RWPE1 (cell line): Measurements from ENCODE around the gene CKS1B.

ENCODE experiments used
- CTCF ChIA-PET: fragments of 350-600 bp; sonication (Branson Sonifier 250); formaldehyde crosslinking; extraction: SDS; loops from one replicate; lab custom pipeline; 2021; lab: Yijun Ruan, JAX
- POLR2A ChIA-PET: fragments of 400-600 bp; formaldehyde crosslinking; extraction: SDS; loops from one replicate; lab custom pipeline; 2020; ENCODE audit warnings: antibody characterized with exemption; ENCODE audit not compliant: low non-redundant PET; lab: Yijun Ruan, JAX
- DNase-seq: peaks from one replicate; pipeline ENCODE4 v3.0.0; 2012; ENCODE audit warnings: low spot score
- H3K27ac ChIP-seq: fragments of 450-650 bp; 2 replicates; pipeline ENCODE4 v1.5.1; 2017
- TF ChIP-seq, protein P1 (sequence below): fragments of 450-650 bp; conservative IDR thresholded peaks from 2 replicates; pipeline ENCODE4 v1.5.1; 2017; ENCODE audit warnings: low read depth, mild to moderate bottlenecking

Gene CKS1B

DNA sequence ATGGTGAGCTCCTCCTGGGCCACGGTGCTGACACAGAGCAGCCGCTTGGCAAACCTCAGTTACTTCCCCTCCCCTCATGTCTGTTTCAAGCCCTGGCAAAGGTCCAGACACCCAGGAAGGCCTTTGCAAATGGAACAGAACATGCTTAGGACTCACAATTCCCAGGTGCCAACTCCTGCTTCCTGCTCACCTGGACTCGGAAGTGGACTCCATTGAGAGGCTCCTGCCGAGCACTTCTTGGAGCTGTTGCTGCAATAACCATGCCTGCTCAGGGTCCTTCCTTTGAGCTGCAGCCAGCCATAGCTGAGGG, 48.4 kb downstream of the CKS1B start:
- DNase-seq = no peak
- TF ChIP-seq, protein P1, sequence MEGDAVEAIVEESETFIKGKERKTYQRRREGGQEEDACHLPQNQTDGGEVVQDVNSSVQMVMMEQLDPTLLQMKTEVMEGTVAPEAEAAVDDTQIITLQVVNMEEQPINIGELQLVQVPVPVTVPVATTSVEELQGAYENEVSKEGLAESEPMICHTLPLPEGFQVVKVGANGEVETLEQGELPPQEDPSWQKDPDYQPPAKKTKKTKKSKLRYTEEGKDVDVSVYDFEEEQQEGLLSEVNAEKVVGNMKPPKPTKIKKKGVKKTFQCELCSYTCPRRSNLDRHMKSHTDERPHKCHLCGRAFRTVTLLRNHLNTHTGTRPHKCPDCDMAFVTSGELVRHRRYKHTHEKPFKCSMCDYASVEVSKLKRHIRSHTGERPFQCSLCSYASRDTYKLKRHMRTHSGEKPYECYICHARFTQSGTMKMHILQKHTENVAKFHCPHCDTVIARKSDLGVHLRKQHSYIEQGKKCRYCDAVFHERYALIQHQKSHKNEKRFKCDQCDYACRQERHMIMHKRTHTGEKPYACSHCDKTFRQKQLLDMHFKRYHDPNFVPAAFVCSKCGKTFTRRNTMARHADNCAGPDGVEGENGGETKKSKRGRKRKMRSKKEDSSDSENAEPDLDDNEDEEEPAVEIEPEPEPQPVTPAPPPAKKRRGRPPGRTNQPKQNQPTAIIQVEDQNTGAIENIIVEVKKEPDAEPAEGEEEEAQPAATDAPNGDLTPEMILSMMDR = no peak
- CTCF ChIA-PET = interaction anchor here (0.6 to 1.7 kb wide), 5 partner anchors 21 to 610 kb away, joined by 3 to 5 read pairs (median 4); no protein-coding TSS in a partner anchor
- POLR2A ChIA-PET = no interaction called here
- H3K27ac ChIP-seq = peak overlapping the region; percentile 100

DNA sequence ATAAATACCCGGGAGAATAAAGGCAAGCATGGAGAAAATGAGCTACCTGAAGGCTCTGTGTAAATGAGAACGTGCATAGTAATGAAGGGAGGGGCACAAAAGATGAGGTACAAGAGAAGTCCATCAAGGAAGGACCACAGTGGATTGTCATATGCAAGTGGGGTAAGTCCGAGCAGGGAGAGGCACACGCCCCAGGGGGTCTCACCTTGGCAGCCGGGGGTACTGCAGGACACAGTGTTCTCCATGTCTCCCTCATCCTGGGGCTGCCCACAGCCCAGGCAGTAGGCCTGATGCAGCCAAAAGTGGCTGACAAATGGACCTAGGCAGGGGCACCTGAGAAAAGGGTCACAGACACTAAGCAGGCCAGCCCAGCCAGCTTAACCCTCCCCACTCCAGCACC, 49.1 kb downstream of the CKS1B start:
- peak overlapping the region; percentile 100 for H3K27ac ChIP-seq
- ChIA-PET CTCF (interaction anchor here (0.8 to 1.5 kb wide), 3 partner anchors 22 to 27 kb away, joined by 3 to 4 read pairs (median 4); no protein-coding TSS in a partner anchor), POLR2A (no interaction called here)
- no peak for DNase-seq
- TF ChIP-seq, protein P1 = no peak

DNA sequence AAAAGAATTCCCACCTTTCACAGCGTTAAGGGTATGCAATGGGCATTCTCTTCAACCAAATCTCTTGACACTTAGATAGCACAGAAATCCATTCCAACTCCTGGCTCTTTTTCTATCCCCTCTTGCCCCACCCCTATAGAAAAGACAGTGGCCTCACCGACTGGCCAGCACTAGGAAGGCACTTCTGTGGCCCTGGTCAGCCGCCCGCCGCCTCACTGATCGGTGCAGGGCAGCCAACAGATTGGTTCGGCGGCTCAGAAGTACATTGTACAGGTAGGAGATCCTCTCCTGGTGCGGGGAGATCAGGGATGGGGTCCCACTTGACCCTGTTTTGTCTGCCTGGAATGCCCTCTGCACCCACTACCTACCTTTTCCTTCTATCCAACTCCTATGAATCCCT, 49.8 kb downstream of the CKS1B start:
- CTCF ChIA-PET = no interaction called here
- no peak overlapping the region for H3K27ac ChIP-seq
- POLR2A ChIA-PET = no interaction called here
- TF ChIP-seq, protein P1 = no peak
- DNase-seq = no peak

DNA sequence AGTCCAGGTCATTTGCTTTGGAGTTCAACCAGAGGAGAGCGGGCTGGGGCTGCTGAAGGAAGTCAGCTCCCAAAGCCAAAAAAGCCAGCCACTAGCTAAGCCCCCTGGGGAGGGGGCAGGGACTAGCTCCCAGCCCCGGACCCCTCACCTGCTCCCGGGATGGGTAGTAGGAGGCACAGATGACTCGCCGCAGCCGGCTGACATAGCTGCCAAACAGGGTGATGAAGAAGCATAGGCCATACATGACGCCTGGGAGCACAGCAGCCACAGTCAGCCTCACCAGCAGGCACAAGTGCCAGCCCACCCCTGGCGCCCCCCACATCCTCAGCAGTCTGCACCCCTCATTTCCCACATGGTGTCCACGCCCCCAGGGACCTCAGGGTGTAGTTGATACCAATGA, 51.7 kb downstream of the CKS1B start:
- TF ChIP-seq, protein P1 = no peak
- POLR2A ChIA-PET = no interaction called here
- DNase-seq = no peak
- CTCF ChIA-PET = interaction anchor here (0.6 to 0.8 kb wide), 2 partner anchors 34 to 429 kb away, joined by 3 read pairs; no protein-coding TSS in a partner anchor
- peak overlapping the region; percentile 26 for H3K27ac ChIP-seq

DNA sequence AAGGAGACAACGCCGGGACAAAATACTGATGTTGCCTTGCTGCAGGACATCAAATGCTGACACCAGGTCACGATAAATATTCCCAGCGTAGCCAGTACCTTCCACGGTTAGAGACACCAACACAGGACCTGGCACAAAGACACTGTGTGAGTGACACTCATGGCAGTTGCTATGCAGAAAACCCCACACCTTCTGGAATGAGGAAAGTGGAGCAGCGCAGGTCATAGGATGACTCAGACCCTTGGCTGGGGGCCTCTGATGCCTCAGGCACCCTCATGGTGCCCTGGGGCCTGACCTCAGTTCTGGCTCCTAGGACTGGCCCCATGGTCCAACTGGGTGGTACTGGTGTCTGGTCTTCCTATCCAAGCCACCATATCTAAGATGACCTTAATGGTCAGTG, 52.1 kb downstream of the CKS1B start:
- peak overlapping the region; percentile 26 for H3K27ac ChIP-seq
- DNase-seq = no peak
- ChIA-PET CTCF (no interaction called here), POLR2A (no interaction called here)
- TF ChIP-seq, protein P1 = no peak
